GM19099 (cell line): Measurements from ENCODE around the gene MALAT1.

ENCODE experiments used
- POLR2A ChIP-seq: IDR thresholded peaks from 3 replicates; pipeline ENCODE4 v1.6.1; 2011; ENCODE audit warnings: low read depth; ENCODE audit not compliant: insufficient read length; ENCODE audit errors: extremely low read depth

Gene MALAT1

DNA sequence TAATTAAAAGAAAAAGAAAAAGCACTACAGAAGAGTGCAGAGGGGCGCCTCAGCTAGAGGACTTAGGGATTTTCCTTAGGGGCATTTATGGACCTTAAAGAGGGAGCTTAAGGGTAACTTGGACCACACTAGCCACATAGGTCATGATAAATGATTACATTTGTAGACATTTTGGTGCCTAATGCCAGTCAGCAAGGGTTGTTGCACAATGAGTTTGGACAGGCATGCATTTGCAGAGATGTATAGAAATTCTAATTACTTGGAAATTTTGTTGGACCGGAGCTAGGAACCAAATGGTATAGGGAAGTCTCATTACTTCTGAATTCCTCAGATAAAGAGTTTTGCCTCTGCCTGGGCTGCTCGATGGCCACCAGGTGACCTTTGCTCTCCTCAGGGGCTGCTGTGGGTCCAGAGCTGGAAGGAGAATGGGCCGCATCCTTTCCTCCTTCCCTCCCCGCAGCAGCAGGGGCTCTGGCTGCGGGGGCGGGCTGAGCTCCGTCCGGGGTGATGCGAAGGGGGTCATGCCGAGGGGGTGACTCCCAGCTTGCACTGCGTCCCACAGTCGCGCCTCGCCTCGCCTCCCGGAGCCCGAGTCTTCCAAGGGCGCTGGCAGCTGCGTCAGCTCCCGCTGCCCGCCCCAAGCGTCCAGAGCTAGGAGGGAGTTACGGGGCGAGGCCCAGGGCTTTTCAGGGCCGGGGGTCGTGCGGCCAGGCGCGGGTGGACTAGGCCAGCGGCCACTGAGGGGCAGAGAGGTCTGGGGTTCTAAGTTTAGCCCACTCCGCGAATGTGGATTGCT, 20.3 kb upstream of the MALAT1 start:
- TF ChIP-seq POLR2A: no peak

DNA sequence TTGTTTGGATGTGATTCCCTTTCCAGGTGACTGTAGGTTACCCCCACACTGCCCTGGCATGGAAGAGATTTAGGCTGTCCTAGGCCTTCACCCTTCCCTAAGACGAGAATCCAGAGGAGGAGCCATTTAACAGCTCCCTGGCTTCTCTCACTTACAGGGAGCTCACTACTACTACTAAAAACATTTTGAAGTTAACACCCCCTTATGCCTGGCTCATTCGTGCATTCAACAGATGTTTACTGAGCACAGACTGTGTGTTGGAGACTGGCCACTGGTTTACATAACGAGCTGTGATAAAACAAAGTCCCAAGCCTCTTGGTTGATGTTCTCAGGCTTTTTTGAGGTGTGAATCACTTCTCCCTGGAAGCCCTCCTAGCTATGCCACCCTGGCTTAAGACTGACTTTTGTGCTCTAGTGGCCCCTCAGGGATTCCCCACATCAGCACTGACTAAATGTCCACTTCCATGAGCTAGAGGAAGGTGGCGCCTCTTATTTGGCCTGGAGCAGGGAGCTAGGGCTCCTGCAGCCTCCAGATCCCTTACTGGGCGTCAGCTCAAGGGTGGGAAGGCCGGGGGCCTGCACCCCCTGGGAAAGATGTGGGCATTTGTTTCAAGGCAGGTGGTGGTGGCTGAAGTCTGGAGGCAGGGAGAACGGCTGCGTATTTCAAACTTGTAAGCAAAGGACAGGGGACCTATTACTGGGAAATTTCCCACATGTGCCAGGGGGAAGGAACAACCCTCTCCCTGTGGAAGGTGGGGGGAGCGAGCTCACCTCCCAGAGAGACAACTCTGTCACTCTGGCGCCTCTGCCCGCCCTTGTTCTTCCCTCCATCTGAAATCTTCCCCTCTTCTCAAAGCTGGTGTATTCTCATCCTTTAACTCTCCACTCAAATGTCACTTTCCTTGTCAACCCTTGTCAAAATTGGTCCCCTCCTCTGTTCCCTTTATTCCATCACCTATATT, 19.4 kb upstream of the MALAT1 start:
- TF ChIP-seq POLR2A: no peak

DNA sequence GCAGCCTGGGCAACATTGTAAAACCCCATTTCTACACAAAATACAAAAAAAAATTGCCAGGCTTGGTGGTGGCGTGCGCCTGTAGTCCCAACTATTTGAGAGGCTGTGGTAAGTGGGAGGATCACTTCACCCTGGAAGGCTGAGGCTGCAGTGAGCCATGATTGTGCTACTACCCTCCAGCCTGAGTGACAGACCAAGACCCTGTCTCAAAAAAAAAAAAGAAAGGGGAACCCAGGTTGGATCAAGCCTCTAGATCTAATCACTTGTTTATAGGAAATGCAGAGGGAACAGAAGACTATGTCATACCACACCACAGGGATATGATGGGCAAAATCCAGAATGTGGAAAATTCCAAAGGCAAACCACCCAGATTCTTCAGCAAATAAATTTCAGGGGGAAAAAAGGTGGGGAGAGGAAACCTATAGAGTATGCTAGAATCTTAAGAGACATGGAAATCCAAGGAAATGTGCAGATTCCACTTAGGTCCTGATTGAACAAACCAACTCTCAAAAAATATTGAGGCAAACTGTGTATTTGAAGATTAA, 16.5 kb upstream of the MALAT1 start:
- TF ChIP-seq POLR2A: no peak

DNA sequence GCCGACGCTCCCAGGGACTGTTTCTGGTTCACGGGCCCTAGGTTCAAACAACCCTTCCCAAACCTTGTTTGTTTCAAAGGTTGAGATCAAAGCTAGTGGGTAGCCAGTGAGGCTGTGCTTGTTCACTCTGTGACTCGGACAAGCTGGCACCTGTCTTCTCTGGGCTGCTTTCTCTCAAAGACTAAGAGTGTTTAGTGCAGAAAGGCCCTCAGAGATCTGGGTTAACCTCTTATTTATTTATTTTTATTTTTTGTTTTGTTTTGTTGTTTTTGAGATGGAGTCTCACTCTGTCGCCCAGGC, 13.0 kb upstream of the MALAT1 start:
- no peak for TF ChIP-seq POLR2A

DNA sequence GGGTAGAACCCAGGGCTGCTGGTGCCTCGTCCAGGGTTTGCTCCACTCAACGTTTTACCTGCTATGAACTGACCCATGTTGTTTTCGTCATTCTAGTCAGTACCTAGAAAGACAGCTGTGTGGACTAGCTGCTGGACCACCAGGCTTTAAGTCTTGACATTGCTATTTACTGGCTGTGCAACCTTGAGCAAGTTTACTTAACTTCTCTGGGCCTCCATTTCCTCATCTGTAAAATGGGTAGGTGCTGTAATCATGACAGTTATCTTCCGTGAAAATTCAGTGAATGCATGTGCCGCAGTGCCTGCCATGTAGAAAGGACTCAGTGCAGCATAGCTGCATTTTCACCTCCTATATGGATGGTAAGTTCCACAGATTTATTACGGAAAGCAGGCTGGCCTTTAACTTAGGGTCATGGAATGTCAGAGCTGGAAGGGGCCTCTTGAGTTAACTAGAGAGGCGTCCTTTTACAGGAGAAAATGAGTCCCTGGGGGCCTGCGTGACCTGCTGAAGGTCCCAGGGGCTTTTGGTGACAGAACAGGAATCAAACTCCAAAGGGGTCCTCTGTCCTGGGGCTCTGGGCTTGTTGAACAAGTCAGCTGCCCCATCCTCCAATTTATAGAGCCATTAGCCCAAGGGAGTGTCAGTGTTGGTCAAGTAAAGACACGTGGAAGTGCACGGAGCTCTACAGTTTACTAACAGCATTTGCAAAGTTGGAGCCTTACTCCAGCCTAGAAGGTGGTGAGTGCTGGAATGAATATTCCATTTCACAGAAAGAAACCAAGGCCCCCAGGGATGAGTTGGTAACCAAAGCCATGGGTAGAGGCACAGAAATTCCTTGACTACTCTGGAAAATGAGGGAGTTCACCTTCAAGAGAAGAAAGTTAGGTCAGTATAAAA, 12.0 kb upstream of the MALAT1 start:
- TF ChIP-seq POLR2A: no peak

DNA sequence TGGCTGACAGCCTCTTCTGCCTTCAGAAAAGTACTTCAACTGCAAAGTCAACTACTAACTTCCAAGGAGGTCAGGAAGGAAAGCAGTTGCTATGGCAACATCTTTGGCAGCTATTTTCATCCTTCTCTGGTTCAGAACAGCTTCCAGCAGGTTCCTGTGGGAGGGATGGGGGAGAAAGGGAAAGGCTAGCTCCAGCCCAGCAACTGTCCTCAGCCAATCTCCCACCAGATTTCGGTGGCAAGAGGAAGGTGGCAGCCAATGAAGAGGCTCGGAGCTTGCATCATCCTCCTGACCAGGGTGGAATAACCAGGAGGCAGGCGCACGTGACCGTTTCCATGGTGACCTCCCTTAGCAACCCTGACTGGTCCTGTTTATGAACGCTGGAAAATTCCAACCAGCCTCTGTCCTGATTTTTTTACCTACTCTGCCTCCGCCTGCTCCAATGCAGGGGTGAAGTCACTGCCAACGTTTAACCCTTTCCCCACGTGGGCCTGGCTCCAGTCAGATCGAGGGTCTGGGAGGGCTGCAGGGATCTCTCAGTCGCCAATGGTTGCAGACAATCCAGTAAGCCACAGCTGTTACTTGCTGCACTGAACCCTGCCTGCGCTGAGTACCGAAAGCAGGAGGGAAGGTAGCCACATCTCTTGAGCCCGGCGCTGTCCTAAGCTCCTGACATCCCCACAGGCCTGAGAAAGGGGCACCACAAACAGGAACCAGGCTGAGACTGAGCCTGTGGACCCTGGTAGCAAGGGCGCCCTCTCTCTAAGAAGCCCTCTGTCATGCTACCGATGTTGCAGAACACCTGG, 11.2 kb upstream of the MALAT1 start:
- TF ChIP-seq POLR2A: no peak

DNA sequence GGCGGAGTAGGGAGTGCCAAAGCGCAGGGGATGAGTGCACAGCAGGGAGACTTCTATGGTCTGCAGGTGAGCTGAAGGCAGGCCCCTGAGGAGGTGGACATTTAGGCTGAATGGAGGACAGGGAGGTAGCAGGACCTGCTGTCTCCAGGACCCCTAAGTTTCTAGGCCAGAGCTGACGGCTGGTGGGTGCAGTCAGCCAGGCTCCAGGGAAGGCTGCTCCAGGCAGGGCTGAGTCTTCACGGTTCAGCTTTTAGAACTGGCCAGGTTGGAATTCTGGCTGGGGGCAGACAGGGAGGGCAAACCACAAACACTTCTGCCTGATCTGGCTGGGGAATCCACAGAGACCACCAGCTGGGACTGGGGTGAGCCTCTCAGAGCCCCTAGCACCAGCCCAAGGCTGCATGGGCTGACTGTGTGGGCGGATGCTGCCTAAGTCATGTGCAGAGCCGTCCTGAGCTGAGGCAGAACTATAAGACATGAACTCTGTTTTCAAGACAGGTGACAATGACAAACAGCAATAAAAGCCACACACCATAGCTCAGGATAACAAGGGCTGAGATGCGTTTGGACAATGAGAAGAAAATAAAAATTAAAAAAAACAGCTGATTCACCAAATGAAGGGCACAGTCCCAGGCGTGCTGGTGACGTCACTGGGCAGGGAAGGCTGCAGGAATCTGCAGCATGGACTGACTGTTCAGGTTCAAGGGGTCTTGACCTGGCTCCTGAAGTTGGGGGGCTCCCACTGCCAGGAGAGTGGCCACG, 10.4 kb upstream of the MALAT1 start:
- no peak for TF ChIP-seq POLR2A

DNA sequence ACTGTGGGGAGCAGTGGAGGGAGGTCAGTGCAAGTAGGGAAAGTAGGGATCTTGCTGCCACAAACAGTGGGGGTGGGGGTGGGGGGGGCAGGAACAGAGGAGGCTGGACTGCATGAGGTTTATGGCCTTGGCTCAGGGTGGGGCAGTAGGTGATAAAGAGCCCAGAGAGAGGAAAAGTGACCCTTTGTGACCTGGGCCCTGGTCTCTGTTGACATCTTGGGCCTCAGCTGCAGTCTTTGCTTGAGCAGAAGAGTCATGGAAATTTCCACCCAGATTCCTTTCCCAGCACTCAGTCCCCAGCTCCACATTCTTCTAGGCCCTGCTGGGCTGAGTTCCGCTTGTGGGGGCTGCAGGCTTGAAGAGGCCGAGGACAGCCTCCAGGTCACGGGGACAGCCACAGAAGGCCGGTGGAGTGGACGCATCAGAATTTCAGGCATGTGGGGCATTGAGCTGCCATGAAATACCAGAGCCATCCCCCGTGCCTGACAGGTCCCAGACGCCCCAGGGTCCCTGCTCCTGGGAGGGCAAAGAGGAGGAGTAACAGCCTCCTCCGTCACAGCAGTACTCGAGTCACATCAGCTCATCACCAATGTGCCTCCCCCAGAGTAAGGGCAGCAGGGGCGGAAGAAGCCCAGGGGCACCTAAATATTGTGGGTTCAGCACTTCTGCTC, 9.7 kb upstream of the MALAT1 start:
- TF ChIP-seq POLR2A: no peak

DNA sequence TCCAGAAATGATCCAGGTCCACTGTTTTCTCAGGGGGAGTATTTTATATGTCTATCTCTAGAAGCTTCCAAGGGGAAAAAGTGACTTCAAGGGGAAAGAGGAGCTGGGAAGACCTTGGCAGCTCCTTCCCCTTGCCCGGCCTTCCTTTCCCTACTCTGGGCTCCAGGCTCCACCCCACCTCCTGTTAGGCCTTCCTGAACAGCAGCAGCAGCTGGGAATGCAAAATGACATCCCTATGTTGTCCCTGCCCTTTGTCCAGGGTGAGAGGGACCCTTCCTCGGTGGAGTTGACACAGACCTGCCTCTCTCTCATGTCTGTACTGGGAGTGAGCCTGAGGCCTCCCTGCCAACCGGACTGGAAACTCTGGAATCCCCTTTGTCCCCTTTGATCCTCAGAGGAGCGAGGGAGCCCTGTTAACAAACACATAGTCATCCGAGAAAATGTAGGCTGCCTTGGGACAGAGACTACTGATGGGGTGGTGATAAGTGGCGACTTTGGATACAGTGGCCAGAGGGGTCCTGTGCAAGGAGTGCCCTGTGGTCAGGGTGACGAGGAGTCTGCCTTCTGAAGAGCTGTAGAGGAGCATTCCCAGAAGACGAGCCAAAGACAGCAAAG, 9.0 kb upstream of the MALAT1 start:
- no peak for TF ChIP-seq POLR2A

DNA sequence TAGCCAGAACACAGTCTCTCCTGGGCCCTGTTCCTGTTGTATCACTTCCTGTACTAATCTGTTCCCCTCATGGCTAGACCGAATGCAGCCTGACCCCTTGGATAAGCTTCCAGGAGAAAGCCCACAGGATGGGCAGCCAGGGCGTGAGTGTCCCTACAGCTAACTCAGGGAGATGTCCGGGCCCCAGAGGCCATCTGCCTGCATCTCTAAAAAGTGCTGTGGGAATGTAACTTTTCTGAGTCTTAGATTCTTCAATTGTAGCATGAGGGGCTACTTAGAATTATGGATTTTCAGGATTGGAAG, 7.7 kb upstream of the MALAT1 start:
- no peak for TF ChIP-seq POLR2A

DNA sequence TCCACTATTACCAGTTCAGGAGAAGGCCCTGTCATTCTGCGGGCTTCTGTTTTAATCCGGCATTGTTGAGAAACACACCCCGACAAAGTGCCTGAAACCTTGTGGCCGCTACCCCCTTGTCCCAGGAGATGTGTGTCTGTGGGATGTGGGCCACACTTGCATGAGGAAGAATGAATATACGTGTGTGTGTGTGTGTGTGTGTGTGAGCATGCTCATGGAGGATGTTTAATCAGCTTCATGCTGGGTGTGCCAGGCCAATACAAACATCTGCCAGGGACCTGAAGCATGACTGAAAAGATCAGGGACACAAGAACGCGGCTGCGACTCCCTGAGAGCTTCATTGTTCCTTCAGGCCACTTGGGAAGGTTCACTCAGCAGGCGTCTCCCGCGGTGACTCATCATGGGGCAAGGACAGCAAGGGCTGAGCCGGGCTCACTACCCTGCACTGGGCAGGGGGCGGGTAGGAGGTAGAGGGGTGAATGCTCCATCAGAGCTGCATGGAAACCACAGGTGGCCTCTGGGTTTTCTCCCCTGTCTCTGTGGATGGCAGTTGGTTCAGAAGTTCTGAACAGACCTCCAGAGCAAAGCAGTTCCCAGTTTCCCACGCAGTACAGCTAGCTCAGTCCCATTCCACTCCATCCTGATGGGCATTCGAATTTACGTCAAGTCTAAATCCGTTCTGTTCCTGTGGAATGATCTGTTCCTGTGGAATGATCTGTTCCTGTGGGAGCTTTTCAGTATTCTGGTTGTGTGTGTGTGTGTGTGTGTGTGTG, 7.0 kb upstream of the MALAT1 start:
- no peak for TF ChIP-seq POLR2A

DNA sequence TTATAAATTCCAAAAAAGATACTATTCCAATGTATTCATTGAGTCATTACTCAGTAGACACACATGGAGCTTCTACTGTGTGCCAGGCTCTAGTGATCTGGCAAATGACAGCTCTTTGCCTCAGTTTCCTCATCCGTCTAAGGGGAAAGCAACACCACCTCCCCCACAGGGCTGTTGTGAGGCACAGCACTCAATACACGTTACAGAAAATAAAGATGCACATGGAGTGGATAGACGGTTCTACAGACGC, 6.5 kb upstream of the MALAT1 start:
- TF ChIP-seq POLR2A: no peak
